ENCODE measurements around the gene SHOX. TPM values are rescaled to one million over a fixed set of nuclear protein-coding genes. Genes with fewer than 3 reads are reported as not detected.

SHOX gene
- under 0.01 and 0.10 TPM in 2 replicates for total RNA-seq

DNA sequence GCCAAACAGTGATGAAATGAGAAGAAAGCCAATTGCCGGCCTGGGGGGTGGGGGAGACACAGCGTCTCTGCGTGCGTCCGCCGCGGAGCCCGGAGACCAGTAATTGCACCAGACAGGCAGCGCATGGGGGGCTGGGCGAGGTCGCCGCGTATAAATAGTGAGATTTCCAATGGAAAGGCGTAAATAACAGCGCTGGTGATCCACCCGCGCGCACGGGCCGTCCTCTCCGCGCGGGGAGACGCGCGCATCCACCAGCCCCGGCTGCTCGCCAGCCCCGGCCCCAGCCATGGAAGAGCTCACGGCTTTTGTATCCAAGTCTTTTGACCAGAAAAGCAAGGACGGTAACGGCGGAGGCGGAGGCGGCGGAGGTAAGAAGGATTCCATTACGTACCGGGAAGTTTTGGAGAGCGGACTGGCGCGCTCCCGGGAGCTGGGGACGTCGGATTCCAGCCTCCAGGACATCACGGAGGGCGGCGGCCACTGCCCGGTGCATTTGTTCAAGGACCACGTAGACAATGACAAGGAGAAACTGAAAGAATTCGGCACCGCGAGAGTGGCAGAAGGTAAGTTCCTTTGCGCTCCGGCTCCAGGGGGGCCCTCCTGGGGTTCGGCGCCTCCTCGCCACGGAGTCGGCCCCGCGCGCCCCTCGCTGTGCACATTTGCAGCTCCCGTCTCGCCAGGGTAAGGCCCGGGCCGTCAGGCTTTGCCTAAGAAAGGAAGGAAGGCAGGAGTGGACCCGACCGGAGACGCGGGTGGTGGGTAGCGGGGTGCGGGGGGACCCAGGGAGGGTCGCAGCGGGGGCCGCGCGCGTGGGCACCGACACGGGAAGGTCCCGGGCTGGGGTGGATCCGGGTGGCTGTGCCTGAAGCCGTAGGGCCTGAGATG lies at the start of gene SHOX:
Gene SHOX, plus strand, starts transcription at position 180 of the 885 bp plus-strand sequence. Its CDS starts 107 bp downstream, at position 287.

Other genes with a start within 250 kb of the SHOX start
- gene PPP2R3B, start 243.9 kb upstream of the SHOX start, total RNA-seq: 22.9 and 36.6 TPM in 2 replicates